Ishikawa (cell line): Measurements from ENCODE around the gene ATG7.

ENCODE experiments used
- CEBPB ChIP-seq: IDR thresholded peaks from 2 replicates; pipeline ENCODE4 v1.6.1; 2012
- CREB1 ChIP-seq: IDR thresholded peaks from 2 replicates; pipeline ENCODE4 v1.6.1; 2012; ENCODE audit warnings: low read depth
- EGR1 ChIP-seq: IDR thresholded peaks from 2 replicates; pipeline ENCODE4 v1.6.1; 2012
- EP300 ChIP-seq: IDR thresholded peaks from 2 replicates; pipeline ENCODE4 v1.6.1; 2012; ENCODE audit warnings: borderline replicate concordance
- FOXM1 ChIP-seq: IDR thresholded peaks from 2 replicates; pipeline ENCODE4 v1.6.1; 2012; ENCODE audit warnings: low read depth, borderline replicate concordance
- NFIC ChIP-seq: IDR thresholded peaks from 2 replicates; pipeline ENCODE4 v1.6.1; 2012
- RAD21 ChIP-seq: IDR thresholded peaks from 2 replicates; pipeline ENCODE4 v1.6.1; 2012; ENCODE audit warnings: low read depth
- TAF1 ChIP-seq: IDR thresholded peaks from 2 replicates; pipeline ENCODE4 v1.6.1; 2012; ENCODE audit warnings: low read depth, mild to moderate bottlenecking
- TCF12 ChIP-seq: IDR thresholded peaks from 2 replicates; pipeline ENCODE4 v1.6.1; 2012; ENCODE audit warnings: low read depth
- TEAD4 ChIP-seq: IDR thresholded peaks from 2 replicates; pipeline ENCODE4 v1.6.1; 2012
- YY1 ChIP-seq: IDR thresholded peaks from 2 replicates; pipeline ENCODE4 v1.6.1; 2012; ENCODE audit warnings: low read depth
- ZBTB7A ChIP-seq: IDR thresholded peaks from 2 replicates; pipeline ENCODE4 v1.6.1; 2012; ENCODE audit warnings: low read depth
- TF ChIP-seq, protein P1 (sequence below): IDR thresholded peaks from 2 replicates; pipeline ENCODE4 v1.6.1; 2012
- TF ChIP-seq, protein P2 (sequence below): IDR thresholded peaks from 2 replicates; pipeline ENCODE4 v1.6.1; 2012; ENCODE audit warnings: low read depth, mild to moderate bottlenecking
- TF ChIP-seq, protein P3 (sequence below): IDR thresholded peaks from 2 replicates; pipeline ENCODE4 v1.6.1; 2012

ATG7 gene

DNA sequence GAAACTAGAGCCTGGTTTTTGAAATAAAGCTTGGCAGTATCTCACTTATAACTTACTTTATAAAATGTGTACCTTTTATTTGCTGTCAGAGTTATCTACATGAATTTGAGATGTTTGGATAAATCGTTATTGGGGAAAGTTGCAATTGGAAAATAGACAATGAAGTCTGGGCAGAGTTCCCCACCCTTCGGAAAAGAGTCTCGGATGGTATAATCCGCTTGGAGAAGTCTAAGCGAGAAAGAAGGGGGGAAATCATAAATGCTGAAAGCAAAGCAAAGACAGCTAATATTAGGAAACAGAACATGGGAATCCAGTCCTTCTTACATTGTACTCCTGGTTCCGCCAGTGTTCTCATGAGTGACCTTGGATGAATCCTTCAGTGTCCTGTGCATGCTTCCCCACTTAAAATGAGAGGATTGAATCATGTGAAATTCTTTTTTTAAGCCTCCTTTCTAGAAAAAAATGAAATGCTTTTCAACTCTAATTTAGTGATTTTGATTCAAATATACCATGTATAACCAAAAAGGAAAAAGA lies 162.4 kb downstream of the ATG7 start:
- TF ChIP-seq TAF1 (no peak), RAD21 (no peak), TEAD4 (no peak), YY1 (no peak), TCF12 (no peak), FOXM1 (no peak), CEBPB (no peak), CREB1 (no peak), ZBTB7A (no peak), EP300 (no peak), NFIC (no peak), EGR1 (no peak)
- TF ChIP-seq, protein P1, sequence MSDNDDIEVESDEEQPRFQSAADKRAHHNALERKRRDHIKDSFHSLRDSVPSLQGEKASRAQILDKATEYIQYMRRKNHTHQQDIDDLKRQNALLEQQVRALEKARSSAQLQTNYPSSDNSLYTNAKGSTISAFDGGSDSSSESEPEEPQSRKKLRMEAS: no peak
- TF ChIP-seq, protein P2, sequence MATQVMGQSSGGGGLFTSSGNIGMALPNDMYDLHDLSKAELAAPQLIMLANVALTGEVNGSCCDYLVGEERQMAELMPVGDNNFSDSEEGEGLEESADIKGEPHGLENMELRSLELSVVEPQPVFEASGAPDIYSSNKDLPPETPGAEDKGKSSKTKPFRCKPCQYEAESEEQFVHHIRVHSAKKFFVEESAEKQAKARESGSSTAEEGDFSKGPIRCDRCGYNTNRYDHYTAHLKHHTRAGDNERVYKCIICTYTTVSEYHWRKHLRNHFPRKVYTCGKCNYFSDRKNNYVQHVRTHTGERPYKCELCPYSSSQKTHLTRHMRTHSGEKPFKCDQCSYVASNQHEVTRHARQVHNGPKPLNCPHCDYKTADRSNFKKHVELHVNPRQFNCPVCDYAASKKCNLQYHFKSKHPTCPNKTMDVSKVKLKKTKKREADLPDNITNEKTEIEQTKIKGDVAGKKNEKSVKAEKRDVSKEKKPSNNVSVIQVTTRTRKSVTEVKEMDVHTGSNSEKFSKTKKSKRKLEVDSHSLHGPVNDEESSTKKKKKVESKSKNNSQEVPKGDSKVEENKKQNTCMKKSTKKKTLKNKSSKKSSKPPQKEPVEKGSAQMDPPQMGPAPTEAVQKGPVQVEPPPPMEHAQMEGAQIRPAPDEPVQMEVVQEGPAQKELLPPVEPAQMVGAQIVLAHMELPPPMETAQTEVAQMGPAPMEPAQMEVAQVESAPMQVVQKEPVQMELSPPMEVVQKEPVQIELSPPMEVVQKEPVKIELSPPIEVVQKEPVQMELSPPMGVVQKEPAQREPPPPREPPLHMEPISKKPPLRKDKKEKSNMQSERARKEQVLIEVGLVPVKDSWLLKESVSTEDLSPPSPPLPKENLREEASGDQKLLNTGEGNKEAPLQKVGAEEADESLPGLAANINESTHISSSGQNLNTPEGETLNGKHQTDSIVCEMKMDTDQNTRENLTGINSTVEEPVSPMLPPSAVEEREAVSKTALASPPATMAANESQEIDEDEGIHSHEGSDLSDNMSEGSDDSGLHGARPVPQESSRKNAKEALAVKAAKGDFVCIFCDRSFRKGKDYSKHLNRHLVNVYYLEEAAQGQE: no peak
- TF ChIP-seq, protein P3, sequence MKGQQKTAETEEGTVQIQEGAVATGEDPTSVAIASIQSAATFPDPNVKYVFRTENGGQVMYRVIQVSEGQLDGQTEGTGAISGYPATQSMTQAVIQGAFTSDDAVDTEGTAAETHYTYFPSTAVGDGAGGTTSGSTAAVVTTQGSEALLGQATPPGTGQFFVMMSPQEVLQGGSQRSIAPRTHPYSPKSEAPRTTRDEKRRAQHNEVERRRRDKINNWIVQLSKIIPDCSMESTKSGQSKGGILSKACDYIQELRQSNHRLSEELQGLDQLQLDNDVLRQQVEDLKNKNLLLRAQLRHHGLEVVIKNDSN: no peak

DNA sequence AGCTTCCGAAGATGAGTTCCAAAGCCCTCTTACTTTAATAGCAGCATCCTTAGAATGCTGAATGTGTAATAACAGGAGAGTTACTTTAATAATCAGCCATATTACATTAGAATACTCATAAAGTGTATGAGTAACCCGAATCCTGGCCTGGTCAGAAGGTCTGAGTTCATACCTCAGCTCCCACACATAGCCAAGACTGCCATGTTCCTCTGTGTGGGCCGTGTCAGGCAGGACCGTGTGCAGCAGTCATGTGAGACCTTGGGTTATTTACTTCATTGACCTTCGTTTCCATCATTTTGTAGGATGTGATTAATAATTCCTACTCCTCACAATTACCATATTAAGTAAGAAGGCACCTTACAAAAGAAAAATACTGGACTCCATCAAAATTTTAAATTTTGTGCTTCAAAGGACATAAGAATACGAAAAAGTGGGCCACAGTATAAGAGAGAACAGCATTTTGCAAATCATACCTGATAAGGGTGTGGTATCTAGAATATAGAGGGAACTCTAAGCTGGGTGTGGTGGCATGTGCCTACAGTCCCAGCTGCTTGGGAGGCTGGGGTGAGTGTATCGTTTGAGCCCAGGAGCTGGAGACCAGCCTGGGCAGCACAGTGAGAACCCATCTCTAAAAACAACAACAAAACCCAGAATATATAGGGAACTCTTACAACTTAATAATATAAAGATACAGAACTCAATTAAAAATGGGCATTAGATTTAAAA lies 163.4 kb downstream of the ATG7 start:
- no peak for TF ChIP-seq CEBPB
- TF ChIP-seq, protein P3: no peak
- TF ChIP-seq, protein P2: no peak
- TF ChIP-seq TEAD4: no peak

DNA sequence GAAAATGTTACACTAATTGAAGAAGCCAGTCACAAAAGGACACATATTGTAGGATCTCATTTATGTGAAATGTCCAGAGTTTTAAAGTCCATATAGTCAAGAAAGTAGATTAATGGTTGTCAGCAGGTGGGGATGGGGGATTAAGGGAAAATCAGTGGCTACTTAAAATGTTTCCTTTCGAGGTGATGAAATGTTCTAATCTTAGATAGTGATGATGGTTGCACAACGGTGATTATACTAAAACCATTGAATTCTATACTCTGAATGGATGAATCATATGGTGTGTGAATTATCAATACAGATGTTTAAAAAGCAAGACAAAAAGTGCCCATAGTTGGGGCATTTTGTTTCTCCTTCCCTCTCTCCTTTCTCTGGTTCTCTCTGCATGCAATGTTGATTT lies 164.6 kb downstream of the ATG7 start:
- TF ChIP-seq ZBTB7A (no peak), RAD21 (no peak), NFIC (no peak), TEAD4 (no peak), YY1 (no peak), EP300 (no peak), TAF1 (no peak), CEBPB (no peak), CREB1 (no peak), TCF12 (no peak)
- TF ChIP-seq, protein P1: no peak
- TF ChIP-seq, protein P2: no peak
- TF ChIP-seq, protein P3: no peak

DNA sequence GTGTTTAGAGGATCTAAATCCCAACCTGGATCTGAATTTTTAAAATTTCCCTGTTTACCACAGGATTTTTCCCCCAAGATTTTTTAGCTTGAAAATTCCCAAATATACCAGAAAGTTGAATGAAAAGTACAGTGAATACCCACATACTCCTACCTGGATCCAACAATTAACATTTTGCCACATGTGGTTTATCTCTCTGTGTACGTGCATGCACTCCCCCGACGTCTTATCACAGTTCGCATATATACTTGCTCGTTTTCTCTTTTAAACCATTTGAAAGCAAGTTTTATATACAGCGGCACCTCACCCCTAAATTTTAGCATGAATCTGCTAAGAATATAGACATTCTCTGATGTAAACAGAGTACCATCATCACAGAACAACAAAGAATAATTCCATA lies 165.3 kb downstream of the ATG7 start:
- TF ChIP-seq TEAD4 (no peak), CEBPB (no peak), CREB1 (no peak), FOXM1 (no peak), YY1 (no peak), EGR1 (no peak), TAF1 (no peak), RAD21 (no peak), EP300 (no peak), NFIC (no peak), TCF12 (no peak), ZBTB7A (no peak)
- TF ChIP-seq, protein P3: no peak
- TF ChIP-seq, protein P2: no peak
- TF ChIP-seq, protein P1: no peak
